HepG2 (cell line): ENCODE results near the gene CDC20B. TPM values are rescaled to one million over a fixed set of nuclear protein-coding genes. Genes with fewer than 3 reads are reported as not detected.

Experiments
- ATAC-seq: fragments of 200-7000 bp; cut with Tn5 transposase; 3 replicates; pipeline ENCODE4 v1.9.1; 2020; ENCODE audit warnings: mild to moderate bottlenecking, moderate library complexity
- BruUV-seq: library from RNA; stranded (reverse); fragments of 400-500 nt; replicated peaks from 2 replicates; lab custom pipeline; 2021; lab: Mats Ljungman, UMichigan
- CTCF ChIA-PET: fragments of 300-600 bp; formaldehyde crosslinking; extraction: SDS; loops from one replicate; lab custom pipeline; 2021; ENCODE audit warnings: low total read pairs, inconsistent platforms, low intra/inter-chr PET ratio; lab: Yijun Ruan, JAX
- POLR2A ChIA-PET: fragments of 350-600 bp; sonication (Branson Sonifier 250); formaldehyde crosslinking; loops from one replicate; lab custom pipeline; 2020; ENCODE audit warnings: antibody characterized with exemption, inconsistent platforms; lab: Yijun Ruan, JAX
- DNase-seq: peaks from one replicate; pipeline ENCODE4 v3.0.0-alpha.2; 2015; ENCODE audit warnings: low spot score
- FAIRE-seq: peaks from 3 replicates; lab custom pipeline; 2011; peaks lifted over from hg19 to GRCh38; lab: Jason Lieb, UNC
- H2AFZ ChIP-seq: one replicate; pipeline ENCODE4 v1.6.1; 2011; ENCODE audit warnings: low read length, inconsistent platforms
- H3K27ac ChIP-seq: fragments of 300-600 bp; 3 replicates; pipeline ENCODE4 v1.8.0; 2011; ENCODE audit warnings: mixed run types, mild to moderate bottlenecking, mixed read lengths, low read length, inconsistent platforms; ENCODE audit not compliant: insufficient read depth; ENCODE audit errors: extremely low read length
- H3K27me3 ChIP-seq, 2 experiments: fragments of 200-600 bp in 1 of 2; 2 replicates in 1 of 2; 3 replicates in 1 of 2; pipeline versions ENCODE4 v1.6.0 to v1.8.0; 2011; ENCODE audit warnings: low read length in 2 of 2, mild to moderate bottlenecking in 2 of 2, moderate library complexity in 2 of 2, inconsistent platforms in 1 of 2; ENCODE audit not compliant: insufficient read depth in 2 of 2, control insufficient read depth in 1 of 2
- H3K36me3 ChIP-seq, 2 experiments: fragments of 200-600 bp in 1 of 2; replicated peaks in 1 of 2; 2 replicates in 1 of 2; 3 replicates in 1 of 2; pipeline versions ENCODE4 v1.5.1 to v1.8.0; 2011; ENCODE audit warnings: low read length in 2 of 2, inconsistent platforms in 1 of 2; ENCODE audit not compliant: insufficient read depth in 2 of 2, control insufficient read depth in 1 of 2
- H3K4me1 ChIP-seq: 2 replicates; pipeline ENCODE4 v1.5.1; 2012; ENCODE audit warnings: low read length, inconsistent platforms; ENCODE audit not compliant: insufficient read depth
- H3K4me2 ChIP-seq: 2 replicates; pipeline ENCODE4 v1.6.0; 2011; ENCODE audit warnings: low read depth, low read length, inconsistent platforms
- H3K4me3 ChIP-seq, 3 experiments: fragments of 200-600 bp in 1 of 3; sonication (generic), shearing (Covaris generic) in 1 of 3; replicated peaks in 1 of 3; 2 replicates each; pipeline ENCODE4 v1.5.1; 2011 to 2016; ENCODE audit warnings: low read length in 3 of 3, inconsistent platforms in 2 of 3, low read depth in 2 of 3, mild to moderate bottlenecking in 2 of 3, control low read depth in 1 of 3, mixed read lengths in 1 of 3; ENCODE audit not compliant: insufficient read depth in 1 of 3
- H3K79me2 ChIP-seq: one replicate; pipeline ENCODE4 v1.6.1; 2011; ENCODE audit warnings: low read length, inconsistent platforms; ENCODE audit not compliant: insufficient read depth
- H3K9ac ChIP-seq: 2 replicates; pipeline ENCODE4 v1.6.0; 2011; ENCODE audit warnings: mild to moderate bottlenecking, low read depth, low read length, inconsistent platforms; ENCODE audit not compliant: insufficient read depth
- H3K9me3 ChIP-seq: 2 replicates; pipeline ENCODE4 v1.5.1; 2012; ENCODE audit warnings: mild to moderate bottlenecking, low read length
- H4K20me1 ChIP-seq: 2 replicates; pipeline ENCODE4 v1.6.0; 2011; ENCODE audit warnings: inconsistent platforms, mild to moderate bottlenecking, low read length, moderate library complexity; ENCODE audit not compliant: insufficient read depth
- CBX5 ChIP-seq: sonication (generic); formaldehyde crosslinking; IDR thresholded peaks from 2 replicates; pipeline ENCODE4 v1.4.0; 2020; ENCODE audit warnings: missing genetic modification reagents, borderline replicate concordance
- GABPB1 ChIP-seq: IDR thresholded peaks from 2 replicates; pipeline ENCODE4 v1.6.1; 2016; ENCODE audit warnings: mild to moderate bottlenecking, missing genetic modification reagents, moderate library complexity, missing compliant biosample characterization
- GTF3A ChIP-seq: sonication (generic); formaldehyde crosslinking; conservative IDR thresholded peaks from 2 replicates; pipeline ENCODE4 v1.4.0; 2020; ENCODE audit warnings: mild to moderate bottlenecking, missing genetic modification reagents
- HES4 ChIP-seq: sonication (generic); formaldehyde crosslinking; IDR thresholded peaks from 2 replicates; pipeline ENCODE4 v1.9.0; 2021; ENCODE audit warnings: mild to moderate bottlenecking, missing genetic modification reagents, borderline replicate concordance
- TBX2 ChIP-seq: sonication (generic); formaldehyde crosslinking; IDR thresholded peaks from 2 replicates; pipeline ENCODE4 v1.5.0; 2020; ENCODE audit warnings: missing genetic modification reagents, mild to moderate bottlenecking, borderline replicate concordance
- ZFX ChIP-seq: sonication (generic); formaldehyde crosslinking; IDR thresholded peaks from 2 replicates; pipeline ENCODE4 v1.4.0; 2020; ENCODE audit warnings: mild to moderate bottlenecking, low read depth, missing genetic modification reagents, moderate library complexity
- ZIK1 ChIP-seq: sonication (generic); formaldehyde crosslinking; IDR thresholded peaks from 2 replicates; pipeline ENCODE4 v1.5.0; 2020; ENCODE audit warnings: mild to moderate bottlenecking, low read depth, missing genetic modification reagents, borderline replicate concordance
- ZNF263 ChIP-seq: sonication (generic); formaldehyde crosslinking; IDR thresholded peaks from 2 replicates; pipeline ENCODE4 v1.4.0; 2020; ENCODE audit warnings: missing genetic modification reagents
- ZNF282 ChIP-seq: fragments of 450-650 bp; IDR thresholded peaks from 2 replicates; pipeline ENCODE4 v1.6.1; 2018; ENCODE audit not compliant: partially characterized antibody
- ZNF570 ChIP-seq: sonication (generic); formaldehyde crosslinking; IDR thresholded peaks from 2 replicates; pipeline ENCODE4 v1.4.0; 2020; ENCODE audit warnings: mild to moderate bottlenecking, missing genetic modification reagents, borderline replicate concordance
- ZNF776 ChIP-seq: sonication (generic); formaldehyde crosslinking; IDR thresholded peaks from 2 replicates; pipeline ENCODE4 v1.4.0; 2020; ENCODE audit warnings: mild to moderate bottlenecking, missing genetic modification reagents
- WGBS: methylation state at CpG from one replicate; pipeline ENCODE4 v1.1.6; 2017; ENCODE audit warnings: low lambda C conversion rate; 5-methylcytosine and 5-hydroxymethylcytosine counted together
- in situ Hi-C: cut with HindIII; loops from 2 replicates; pipeline ENCODE4 v1.10.0; 2017; ENCODE audit warnings: low pct_unique_long_range_greater_than_20kb; ENCODE audit not compliant: extremely low pct_ligation_motif_present
- intact Hi-C: fragments of 100-400 bp; cut with micrococcal nuclease; formaldehyde crosslinking; loops from one replicate; pipeline ENCODE4 v1.10.0; 2022; ENCODE audit not compliant: unreplicated experiment
- polyA plus RNA-seq, 8 experiments: library from polyadenylated mRNA; depleted of rRNA in 3 of 8; stranded (reverse) in 7 of 8; unstranded in 1 of 8; fragments of >200 nt; fragmentation: Illumina TruSeq in 4 of 8; extraction: Trizol in 4 of 8; gene quantifications; 2 replicates each; pipeline versions ENCODE4 v1.2.1 to v1.2.3, GENCODE V29; 2011 to 2016; ENCODE audit warnings: low read depth in 4 of 8, missing spikeins in 1 of 8, mixed read lengths in 1 of 8; ENCODE audit not compliant: insufficient read depth in 1 of 8
- total RNA-seq, 5 experiments: library from RNA; depleted of rRNA; stranded (reverse); fragments of >200 nt; fragmentation: Illumina TruSeq; extraction: Trizol; gene quantifications; 2 replicates each; pipeline ENCODE4 v1.2.3, GENCODE V29; 2016; ENCODE audit warnings: low read depth in 1 of 5
- TF ChIP-seq, protein P1 (sequence below): sonication (generic); formaldehyde crosslinking; IDR thresholded peaks from 2 replicates; pipeline ENCODE4 v1.5.0; 2020; ENCODE audit warnings: mild to moderate bottlenecking, missing genetic modification reagents, moderate library complexity

The CDC20B gene
- total and polyA plus RNA-seq, 2 of the 13 experiments (the other 11 are each of a cell fraction or from before 2014, with no cell fraction given), result not detected

DNA sequence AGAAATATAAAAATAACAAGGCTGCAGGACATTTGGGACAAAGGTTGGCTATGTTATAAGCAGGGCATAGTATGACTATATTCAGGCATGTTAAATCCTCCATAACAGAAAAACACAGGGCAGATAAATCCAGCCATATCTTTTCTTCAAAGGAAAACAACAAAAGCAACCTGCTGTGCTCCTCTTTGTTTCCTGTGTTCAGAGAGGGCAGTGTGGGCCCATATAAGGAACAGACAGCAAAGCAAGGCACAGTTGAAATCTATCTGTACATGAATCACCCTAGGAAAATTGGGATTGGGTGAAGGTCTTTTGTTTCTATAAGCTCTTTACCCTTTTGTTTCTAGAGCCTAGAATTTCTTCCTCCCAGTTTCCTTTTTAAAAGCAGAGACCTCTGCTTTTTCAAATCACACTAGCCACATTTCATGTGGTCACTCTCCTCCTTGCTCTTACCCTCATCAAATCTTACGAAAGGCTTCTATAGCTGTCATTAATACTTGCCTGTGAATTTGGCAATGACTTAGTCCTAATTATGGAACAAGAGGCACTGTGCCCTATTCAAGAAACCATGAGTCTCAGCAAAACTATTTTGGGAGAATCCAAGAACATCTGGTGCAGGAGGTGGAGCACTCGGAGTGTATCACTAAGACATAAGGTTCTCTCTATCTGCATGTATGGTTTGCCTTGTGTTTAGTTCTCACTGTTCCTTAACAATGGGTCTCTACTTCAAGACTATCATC is 68.8 kb downstream of the CDC20B start:
- no peak overlapping the region for H2AFZ ChIP-seq
- CTCF ChIA-PET, result no interaction called here
- TF ChIP-seq ZIK1, result no peak
- no peak for TF ChIP-seq HES4
- no peak for TF ChIP-seq GABPB1 (CRISPR knock-in tag)
- no peak for TF ChIP-seq ZNF263 (CRISPR knock-in tag)
- no peak for TF ChIP-seq TBX2 (CRISPR knock-in tag)
- no peak for TF ChIP-seq ZNF282
- no peak for TF ChIP-seq ZNF570 (CRISPR knock-in tag)
- no peak for TF ChIP-seq ZNF776 (CRISPR knock-in tag)
- TF ChIP-seq GTF3A (CRISPR knock-in tag), result no peak
- TF ChIP-seq, protein P1, sequence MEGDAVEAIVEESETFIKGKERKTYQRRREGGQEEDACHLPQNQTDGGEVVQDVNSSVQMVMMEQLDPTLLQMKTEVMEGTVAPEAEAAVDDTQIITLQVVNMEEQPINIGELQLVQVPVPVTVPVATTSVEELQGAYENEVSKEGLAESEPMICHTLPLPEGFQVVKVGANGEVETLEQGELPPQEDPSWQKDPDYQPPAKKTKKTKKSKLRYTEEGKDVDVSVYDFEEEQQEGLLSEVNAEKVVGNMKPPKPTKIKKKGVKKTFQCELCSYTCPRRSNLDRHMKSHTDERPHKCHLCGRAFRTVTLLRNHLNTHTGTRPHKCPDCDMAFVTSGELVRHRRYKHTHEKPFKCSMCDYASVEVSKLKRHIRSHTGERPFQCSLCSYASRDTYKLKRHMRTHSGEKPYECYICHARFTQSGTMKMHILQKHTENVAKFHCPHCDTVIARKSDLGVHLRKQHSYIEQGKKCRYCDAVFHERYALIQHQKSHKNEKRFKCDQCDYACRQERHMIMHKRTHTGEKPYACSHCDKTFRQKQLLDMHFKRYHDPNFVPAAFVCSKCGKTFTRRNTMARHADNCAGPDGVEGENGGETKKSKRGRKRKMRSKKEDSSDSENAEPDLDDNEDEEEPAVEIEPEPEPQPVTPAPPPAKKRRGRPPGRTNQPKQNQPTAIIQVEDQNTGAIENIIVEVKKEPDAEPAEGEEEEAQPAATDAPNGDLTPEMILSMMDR (CRISPR knock-in tag), result no peak
- no peak for TF ChIP-seq ZFX (CRISPR knock-in tag)
- TF ChIP-seq CBX5 (CRISPR knock-in tag), result no peak
- TF ChIP-seq, all 625 proteins: peak for 0
- DNase-seq, result no peak
- no TSS peak for BruUV-seq
- in situ Hi-C loops (no loop called here), intact Hi-C loops (no loop called here)
- 49% methylated on average over 2 of the region's 2 CpGs for WGBS
- no peaks in the 10 kb centered on the region for H3K4me1 ChIP-seq
- no peak overlapping the region for H3K27ac ChIP-seq
- H3K27me3 ChIP-seq, result no peaks in the 10 kb centered on the region
- no peak overlapping the region for H3K4me3 ChIP-seq
- no peaks in the 10 kb centered on the region for H4K20me1 ChIP-seq
- no peak overlapping the region for H3K4me2 ChIP-seq
- no peaks in the 10 kb centered on the region for H3K9me3 ChIP-seq
- no peaks in the 10 kb centered on the region for H3K79me2 ChIP-seq
- FAIRE-seq, result no peak
- H3K36me3 ChIP-seq, result no peaks in the 10 kb centered on the region
- no peak overlapping the region for H3K9ac ChIP-seq
- ATAC-seq, result no peak
- POLR2A ChIA-PET, result no interaction called here
